ENCODE data around the gene ACTN1. TPM values are rescaled to one million over a fixed set of nuclear protein-coding genes. Genes with fewer than 3 reads are reported as not detected.
"Not testable (repeated sequence)": the region's sequence is repeated elsewhere in the genome, so short reads cannot be mapped to it uniquely, and the experiment has no call there.

The ACTN1 gene
- total and polyA plus RNA-seq, 2 experiments from 2014 or later = 121 to 280 TPM

GRCh38 chr14:68847640-68848039 is 131.5 kb downstream of the ACTN1 start:
- not testable (repeated sequence) for H3K4me1 ChIP-seq (ENCODE audit: insufficient read depth); H2AFZ ChIP-seq; H3K27ac Mint-ChIP-seq; H3K27me3 ChIP-seq (ENCODE audit: insufficient read depth); H3K9me2 ChIP-seq (ENCODE audit: insufficient read depth); H3K4me1 Mint-ChIP-seq; DNase-seq (ENCODE audit: low spot score); H4K20me1 ChIP-seq (replicated peaks; ENCODE audit: insufficient read depth); H3K4me3 ChIP-seq; H3K4me3 Mint-ChIP-seq; H3K36me3 Mint-ChIP-seq (ENCODE audit: low read depth); ATAC-seq; H3K79me2 ChIP-seq (replicated peaks; ENCODE audit: insufficient read depth); H3K36me3 ChIP-seq (ENCODE audit: insufficient read depth); H3K4me2 ChIP-seq; H3K9me3 Mint-ChIP-seq; H3F3A ChIP-seq (replicated peaks; ENCODE audit: low read depth); H3K27ac ChIP-seq (ENCODE audit: low read depth)
- H3K27me3 Mint-ChIP-seq (ENCODE audit: insufficient read depth, low read depth, poor library complexity) = peaks cover 12% of the 10 kb centered on the region

GRCh38 chr14:68846466-68846865 is 132.6 kb downstream of the ACTN1 start:
- ATAC-seq (no peak), DNase-seq (ENCODE audit: low spot score) (no peak)
- H3K4me3 Mint-ChIP-seq = no peak overlapping the region
- Histone ChIP-seq H3K4me2 (no peak overlapping the region), H3K27ac (ENCODE audit: low read depth) (no peak overlapping the region), H3K36me3 (ENCODE audit: insufficient read depth) (no peaks in the 10 kb centered on the region), H4K20me1 (replicated peaks; ENCODE audit: insufficient read depth) (no peaks in the 10 kb centered on the region), H3K4me3 (no peak overlapping the region), H3K4me1 (ENCODE audit: insufficient read depth) (no peaks in the 10 kb centered on the region), H3F3A (replicated peaks; ENCODE audit: low read depth) (no peaks in the 10 kb centered on the region), H3K79me2 (replicated peaks; ENCODE audit: insufficient read depth) (no peaks in the 10 kb centered on the region), H2AFZ (no peak overlapping the region), H3K27me3 (ENCODE audit: insufficient read depth) (no peaks in the 10 kb centered on the region), H3K9me2 (ENCODE audit: insufficient read depth) (no peaks in the 10 kb centered on the region)
- H3K27ac Mint-ChIP-seq = no peak overlapping the region
- peaks cover 2% of the 10 kb centered on the region; the same call in 1 of the 3 replicates for H3K36me3 Mint-ChIP-seq (ENCODE audit: low read depth)
- H3K9me3 Mint-ChIP-seq = peaks cover 3% of the 10 kb centered on the region; the same call in 1 of the 3 replicates
- peaks cover 8% of the 10 kb centered on the region; the same call in 2 of the 3 replicates for H3K4me1 Mint-ChIP-seq
- peaks cover 10% of the 10 kb centered on the region for H3K27me3 Mint-ChIP-seq (ENCODE audit: insufficient read depth, low read depth, poor library complexity)
- TF ChIP-seq ZNF331 (CRISPR knock-in tag; IDR thresholded peaks at IDR 0.05; ENCODE audit: low read depth) = no peak
- no peak for TF ChIP-seq ZNF462 (CRISPR knock-in tag; IDR thresholded peaks at IDR 0.05)
- TF ChIP-seq ZNF114 (CRISPR knock-in tag; IDR thresholded peaks at IDR 0.05) = no peak
- TF ChIP-seq NANOG (IDR thresholded peaks at IDR 0.05; ENCODE audit: borderline replicate concordance) = no peak
- no peak for TF ChIP-seq POLR2AphosphoS5 (IDR thresholded peaks at IDR 0.05; ENCODE audit: low read depth)
- TF ChIP-seq REST (IDR thresholded peaks at IDR 0.05; ENCODE audit: unreplicated experiment) = no peak
- TF ChIP-seq STAT1 (IDR thresholded peaks at IDR 0.05; ENCODE audit: unreplicated experiment) = no peak
